GM21360 (cell line): ENCODE data around the gene KAT2B.

Source experiments
- ATAC-seq: cut with Tn5 transposase; IDR thresholded peaks from one replicate; pipeline ENCODE4 v1.9.1; 2021; ENCODE audit warnings: mild to moderate bottlenecking, moderate library complexity; ENCODE audit not compliant: unreplicated experiment

Gene KAT2B

DNA sequence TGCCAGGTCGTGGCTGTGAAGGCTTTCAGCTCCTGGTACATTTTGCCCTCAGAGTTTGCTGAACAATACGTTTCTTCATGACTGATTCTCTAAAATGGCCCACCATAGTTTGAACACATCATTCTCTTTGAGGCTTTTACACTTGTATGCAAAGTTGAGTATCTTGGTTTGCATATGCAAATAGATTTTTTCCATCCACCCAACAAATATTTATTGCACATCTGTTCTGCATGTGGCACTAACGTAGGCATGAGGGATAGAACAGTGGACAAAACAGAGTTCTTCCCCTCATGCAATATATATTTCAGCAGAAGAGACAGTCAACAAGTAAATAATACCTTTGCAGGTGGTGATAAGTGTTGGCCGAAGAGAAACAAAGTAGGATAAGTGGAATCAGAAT is 55.2 kb downstream of the KAT2B start:
- ATAC-seq = no peak

GRCh38 chr3:20096135-20096685 is 56.0 kb downstream of the KAT2B start:
- no peak for ATAC-seq

DNA sequence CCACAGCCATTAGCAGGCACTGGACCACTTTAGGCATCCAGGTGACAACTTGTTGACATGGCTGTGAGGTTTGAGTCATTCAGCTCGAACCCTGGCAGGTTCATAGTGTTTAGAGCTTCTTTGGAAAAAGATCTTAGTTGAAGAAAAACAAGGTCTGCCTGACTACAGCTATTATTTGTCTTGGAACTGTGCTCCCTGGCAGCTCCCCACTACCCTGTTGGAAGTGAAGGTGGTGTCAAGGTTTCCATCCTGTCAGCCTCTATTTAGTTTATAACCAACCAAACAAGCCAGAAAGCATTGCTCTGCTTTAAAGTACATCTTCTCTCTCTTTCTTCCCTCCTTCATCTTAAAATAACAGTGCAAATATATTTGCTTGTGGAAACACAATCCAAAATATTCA is 56.8 kb downstream of the KAT2B start:
- no peak for ATAC-seq

DNA sequence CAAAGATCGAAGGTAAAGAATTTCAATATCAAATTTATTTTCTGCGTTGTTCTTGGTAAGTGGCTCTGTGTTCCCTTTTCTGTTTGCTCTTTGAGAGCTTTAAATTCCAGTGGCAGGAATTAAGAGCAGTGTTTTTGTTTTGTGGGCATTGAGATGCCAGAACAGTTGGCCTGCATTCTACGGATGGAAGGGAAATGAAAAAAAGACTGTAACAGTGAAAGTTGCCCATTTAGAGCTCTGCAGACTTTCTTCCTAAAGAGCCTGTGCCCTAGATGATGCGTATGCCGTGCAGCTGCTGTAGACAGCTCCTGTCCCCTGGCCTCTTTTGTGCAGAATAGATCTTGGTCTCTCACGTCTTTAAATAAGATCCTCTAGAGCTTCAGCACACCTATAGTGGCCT is 58.8 kb downstream of the KAT2B start:
- ATAC-seq = no peak

DNA sequence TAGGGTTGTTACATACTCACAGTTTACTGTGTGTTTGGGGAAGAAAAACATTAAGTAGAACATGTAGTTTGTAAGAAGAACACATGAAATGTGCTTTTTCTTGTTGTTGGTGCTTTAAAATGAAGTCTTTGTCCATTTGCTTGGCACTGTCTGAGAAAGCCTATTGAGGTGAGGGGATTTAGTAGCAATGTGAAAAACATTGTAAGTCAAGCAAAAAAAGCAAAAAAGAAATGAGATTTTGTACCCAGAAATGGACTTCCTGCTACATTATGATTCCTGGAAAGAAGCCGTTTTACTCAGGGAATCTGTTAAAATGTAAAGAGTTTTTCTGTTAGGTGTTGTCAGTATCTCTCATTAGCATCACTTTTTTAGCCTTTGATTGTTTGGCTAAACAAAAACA is 59.9 kb downstream of the KAT2B start:
- ATAC-seq = no peak

GRCh38 chr3:20101041-20101440 is 60.8 kb downstream of the KAT2B start:
- ATAC-seq = no peak

- ATAC-seq = peak; percentile 24
Measured at GRCh38 chr3:20103731-20104130, 63.5 kb downstream of the KAT2B start.

DNA sequence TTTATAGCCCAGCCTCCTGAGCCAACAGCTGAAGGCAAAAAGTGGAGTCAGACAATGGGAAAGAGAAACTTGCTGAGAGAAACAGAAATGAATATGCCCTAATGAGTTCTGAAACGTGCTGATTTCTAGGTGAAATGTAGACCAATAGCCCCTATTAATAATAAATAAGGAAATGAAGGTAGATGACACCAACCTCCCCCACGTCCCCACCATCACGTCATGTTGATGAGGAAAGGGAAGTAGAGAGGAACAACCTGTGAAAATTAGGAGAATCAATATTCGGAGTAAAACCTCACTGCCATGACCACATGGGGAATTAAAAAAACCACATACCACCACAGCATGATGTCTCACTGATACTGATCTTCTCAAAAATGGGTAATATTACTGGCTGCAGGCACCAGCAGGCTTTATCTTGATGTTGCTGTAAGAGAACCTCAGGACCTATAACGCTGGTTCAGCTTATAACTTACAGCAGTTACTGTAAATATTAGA is 64.0 kb downstream of the KAT2B start:
- peak; percentile 50 for ATAC-seq

DNA sequence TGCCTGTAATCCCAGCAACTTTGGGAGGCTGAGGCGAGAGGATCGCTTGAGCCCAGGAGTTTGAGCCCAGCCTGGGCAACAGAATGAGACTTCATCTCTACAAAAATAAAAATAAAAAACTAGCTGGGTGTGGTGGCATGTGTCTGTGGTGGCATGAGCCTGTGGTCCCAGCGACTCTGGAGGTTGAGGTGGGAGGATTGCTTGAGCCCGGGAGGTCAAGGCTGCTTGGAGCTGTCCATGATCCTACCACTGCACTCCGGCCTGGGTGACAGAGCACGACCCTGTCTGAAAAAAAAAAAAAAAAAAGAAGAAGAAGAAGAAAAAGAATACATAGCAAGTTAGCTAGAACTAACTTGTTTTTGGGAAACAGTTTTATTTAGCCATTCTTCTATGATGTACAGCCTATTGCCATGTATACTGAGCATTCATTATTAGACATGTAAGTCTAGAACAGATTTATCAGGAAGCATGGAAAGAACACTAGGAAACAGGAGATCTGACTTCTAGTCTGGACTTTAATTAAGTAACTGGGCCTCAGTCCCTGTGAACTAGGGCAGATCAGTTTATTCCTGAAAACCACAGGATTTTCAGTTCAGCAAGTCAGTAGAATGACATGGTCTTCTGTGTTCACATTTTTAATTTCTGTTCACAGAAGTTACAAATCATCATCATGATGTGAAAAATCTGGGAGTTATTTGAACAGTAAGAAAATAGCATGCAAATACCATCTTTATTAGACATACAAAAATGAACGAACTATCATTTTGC is 65.5 kb downstream of the KAT2B start:
- ATAC-seq = no peak

DNA sequence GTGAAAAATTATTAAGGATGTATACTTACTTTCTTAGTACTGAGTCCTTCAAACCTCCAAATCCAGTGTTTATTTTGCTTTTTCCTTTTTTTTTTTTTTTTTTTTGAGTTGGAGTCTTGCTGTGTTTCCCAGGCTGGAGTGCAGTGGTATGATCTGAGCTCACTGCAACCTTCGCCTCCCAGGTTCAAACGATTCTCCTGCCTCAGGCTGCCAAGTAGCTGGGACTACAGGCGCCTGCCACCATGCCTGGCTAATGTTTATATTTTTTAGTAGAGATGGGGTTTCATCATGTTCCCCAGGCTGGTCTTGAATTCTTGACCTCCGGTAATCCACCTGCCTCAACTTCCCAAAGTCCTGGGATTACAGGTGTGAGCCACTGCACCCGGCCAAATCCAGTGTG is 67.5 kb downstream of the KAT2B start:
- no peak for ATAC-seq

DNA sequence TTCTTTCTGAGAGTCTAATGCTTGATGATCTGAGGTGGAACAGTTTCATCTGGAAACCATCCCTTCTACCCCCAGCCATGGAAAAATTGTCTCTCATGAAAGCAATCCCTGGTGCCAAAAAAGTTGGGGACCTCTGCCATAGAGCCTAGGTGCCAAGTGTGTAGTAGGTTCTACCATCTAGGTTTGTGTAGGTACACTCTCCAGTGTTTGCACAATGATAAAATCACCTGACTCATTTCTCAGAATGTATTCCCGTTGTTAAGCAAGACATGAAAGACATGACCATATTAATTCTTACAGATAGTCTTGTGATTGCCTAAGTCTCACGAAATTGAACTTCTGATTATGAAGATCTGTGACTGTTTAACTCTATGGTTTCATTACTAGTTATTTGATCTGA is 68.6 kb downstream of the KAT2B start:
- ATAC-seq = no peak

DNA sequence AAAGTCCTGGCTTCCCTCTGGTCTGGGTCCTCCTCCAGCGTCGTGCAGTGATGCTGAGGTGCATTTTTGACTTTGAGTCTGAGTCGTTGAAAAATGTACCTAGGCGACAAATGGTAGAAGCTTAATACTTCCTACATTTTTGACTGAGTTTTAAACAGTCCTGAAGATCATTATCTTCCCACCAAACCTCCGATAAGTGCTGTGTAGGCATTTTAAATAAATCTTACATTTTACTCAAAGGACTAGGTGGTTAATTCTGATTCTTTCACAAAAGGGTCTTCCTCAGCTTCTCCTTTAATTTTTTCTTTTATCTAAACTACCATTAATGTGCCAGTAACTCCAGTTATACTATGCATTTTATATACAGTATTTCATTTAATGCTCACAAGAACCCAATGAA is 70.6 kb downstream of the KAT2B start:
- no peak for ATAC-seq

DNA sequence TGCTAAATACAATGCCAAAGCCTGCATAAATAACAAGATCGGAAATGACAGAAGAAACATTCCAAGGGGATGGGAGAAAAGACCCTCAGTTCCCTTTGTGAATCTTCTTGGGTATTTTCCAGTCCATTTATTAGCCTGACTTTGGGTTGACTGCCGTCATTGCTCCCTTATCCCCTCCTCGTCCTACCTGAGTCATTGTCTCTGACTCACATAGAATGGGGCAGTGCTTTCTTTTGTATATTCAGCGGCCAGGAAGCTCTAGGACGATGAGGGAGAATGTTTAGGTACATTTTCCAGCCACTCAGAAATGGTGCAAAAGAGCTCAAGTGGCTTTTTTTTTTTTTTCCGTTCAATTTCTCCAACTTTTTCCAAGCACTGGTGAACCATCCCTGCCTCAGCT is 71.6 kb downstream of the KAT2B start:
- ATAC-seq = no peak

- no peak for ATAC-seq
Measured at GRCh38 chr3:20121088-20121487, 80.8 kb downstream of the KAT2B start.

- no peak for ATAC-seq
Measured at GRCh38 chr3:20123131-20123652, 82.9 kb downstream of the KAT2B start.

GRCh38 chr3:20125289-20125688 is 85.0 kb downstream of the KAT2B start:
- no peak for ATAC-seq

DNA sequence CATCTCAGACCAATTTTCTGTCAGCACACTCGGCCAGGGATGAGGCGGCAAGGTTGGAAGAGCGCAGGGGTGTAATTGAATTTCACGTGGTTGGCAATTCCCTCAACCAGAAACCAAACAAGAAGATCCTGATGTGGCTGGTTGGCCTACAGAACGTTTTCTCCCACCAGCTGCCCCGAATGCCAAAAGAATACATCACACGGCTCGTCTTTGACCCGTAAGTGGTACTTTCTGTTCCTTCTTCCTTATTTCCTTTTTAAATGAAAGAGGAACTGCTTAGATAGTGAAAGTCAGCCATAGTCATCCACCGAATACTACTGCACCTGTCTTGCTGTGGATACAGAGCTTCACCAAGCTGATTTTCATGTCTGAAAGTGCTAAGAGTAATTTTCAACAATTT is 85.7 kb downstream of the KAT2B start:
- ATAC-seq = peak; percentile 99

DNA sequence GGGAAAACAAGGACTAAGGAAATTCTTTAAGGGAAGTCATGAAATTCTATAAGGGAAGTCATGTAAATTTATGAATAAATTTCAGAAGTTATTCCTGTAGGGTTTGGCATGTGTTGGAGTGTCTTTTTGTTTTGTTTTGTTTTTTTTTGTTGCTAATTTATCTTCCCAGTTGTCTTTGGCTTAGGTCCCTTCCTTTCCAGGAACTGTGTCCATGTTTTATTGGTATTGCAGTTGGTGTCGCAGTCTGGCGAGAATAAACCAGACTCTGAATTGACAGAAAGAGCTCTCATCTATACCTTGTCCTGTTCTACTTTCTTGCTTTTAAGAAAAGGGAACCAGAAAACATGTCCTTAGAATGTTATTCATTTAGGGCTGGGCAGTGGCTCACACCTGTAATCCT is 88.1 kb downstream of the KAT2B start:
- ATAC-seq = no peak

DNA sequence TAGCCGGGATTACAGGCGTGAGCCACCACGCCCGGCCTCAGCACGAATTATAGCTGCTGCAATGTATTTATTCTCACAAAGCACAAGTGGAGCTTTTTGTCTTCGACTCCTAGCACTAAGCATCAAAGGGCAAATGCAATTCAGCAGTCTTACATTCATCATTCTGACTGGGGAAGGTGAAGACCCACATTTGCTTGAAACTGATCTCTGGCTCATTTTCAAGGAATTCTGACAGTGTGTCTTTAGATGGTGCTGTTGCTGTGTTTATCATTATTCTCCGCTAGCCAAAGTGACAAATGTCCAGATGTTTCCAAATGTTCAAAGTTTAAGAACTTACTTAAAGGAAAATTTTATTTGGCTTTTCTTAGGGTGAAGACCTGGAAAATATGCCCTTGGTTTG is 89.9 kb downstream of the KAT2B start:
- ATAC-seq = no peak

DNA sequence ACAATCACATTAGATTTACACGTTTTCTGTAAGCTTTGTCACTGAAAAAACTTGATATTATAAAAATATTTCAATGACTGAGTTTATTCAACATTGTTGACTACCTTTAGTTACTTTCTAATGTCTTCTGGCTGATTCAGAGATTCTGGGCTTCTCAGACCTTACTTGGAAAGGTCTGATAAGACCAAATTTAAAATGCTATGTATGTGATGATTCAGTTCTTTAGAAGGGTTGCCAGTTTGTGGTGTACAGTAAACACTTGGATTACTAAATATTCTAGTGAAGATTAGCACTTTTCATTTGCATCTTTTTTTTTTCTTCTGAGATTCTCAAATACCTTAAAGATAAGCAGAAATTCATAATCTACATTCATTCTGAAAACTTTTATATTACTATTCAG is 96.0 kb downstream of the KAT2B start:
- ATAC-seq = no peak

GRCh38 chr3:20137647-20138046 is 97.4 kb downstream of the KAT2B start:
- no peak for ATAC-seq

DNA sequence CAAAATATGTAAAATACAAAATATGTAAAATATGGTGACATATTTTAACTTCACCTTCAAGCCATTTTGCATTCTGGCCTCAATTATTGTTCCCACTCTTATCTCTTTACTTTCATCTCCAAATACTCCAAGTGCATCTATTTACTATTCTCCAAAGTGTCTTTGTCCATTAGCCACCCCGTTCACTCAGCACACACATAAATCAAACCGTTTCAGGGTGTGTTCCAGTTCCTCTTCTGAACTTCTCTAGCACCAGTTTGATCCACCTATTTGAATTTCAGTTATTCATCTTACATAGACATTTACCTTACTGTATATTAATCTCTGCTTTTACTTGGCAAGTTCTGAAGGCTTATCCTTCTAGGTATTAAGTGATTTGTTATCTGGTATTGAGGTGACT is 100.6 kb downstream of the KAT2B start:
- no peak for ATAC-seq

- ATAC-seq = no peak
Measured at GRCh38 chr3:20141316-20141715, 101.1 kb downstream of the KAT2B start.
